Mammary microvascular endothelial cell (primary cell): ENCODE results near the gene PCDH15. TPM values are rescaled to one million over a fixed set of nuclear protein-coding genes. Genes with fewer than 3 reads are reported as not detected.

Source experiments
- total RNA-seq: library from RNA; depleted of rRNA; stranded (reverse); fragments of >200 nt; gene quantifications from 2 replicates; pipeline ENCODE4 v1.2.3, GENCODE V29; 2015

PCDH15 gene
- under 0.01 TPM in 1 of 2 replicates, not detected in the other for total RNA-seq

DNA sequence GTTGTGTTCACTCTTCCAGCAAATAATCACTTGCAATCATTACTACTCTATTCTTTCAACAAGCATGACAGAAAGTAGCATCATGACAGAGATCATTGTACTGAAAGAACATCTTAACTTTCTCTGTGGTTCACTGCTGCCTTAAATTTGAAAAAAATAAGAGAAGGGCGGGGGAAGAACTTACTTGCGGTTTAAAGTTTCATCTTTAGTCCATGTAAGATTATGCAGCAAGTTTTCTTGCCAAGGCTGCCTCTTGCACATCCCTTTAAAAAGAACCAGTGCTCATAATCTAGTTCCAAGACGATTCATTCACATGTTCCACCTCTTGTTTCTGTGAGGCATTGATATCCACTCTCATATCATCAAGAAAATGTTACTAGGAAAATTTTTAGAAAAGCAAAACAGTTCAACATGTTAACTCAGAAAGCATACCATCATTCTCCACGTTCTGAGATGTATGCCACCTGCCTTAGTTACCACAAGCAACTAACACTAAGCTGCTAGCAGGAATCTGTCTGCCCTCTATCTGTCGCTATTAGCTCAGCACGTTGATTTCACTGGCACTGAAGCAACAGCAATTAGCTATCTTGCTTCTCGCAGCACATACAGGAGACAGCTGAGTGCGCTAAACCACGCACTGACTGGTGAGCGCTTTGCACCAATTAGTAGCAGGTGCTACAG is at the start of gene PCDH15:
Gene PCDH15 (minus strand): TSS at position 491 of the 681 bp plus-strand sequence. CDS start 136,969 bp downstream, outside the sequence.

